ENCODE data around the gene PREX1. TPM values are rescaled to one million over a fixed set of nuclear protein-coding genes. Genes with fewer than 3 reads are reported as not detected.

The PREX1 gene
- total and polyA plus RNA-seq, 12 donors, result 10.1 to 85.1 (median 42.9) TPM

DNA sequence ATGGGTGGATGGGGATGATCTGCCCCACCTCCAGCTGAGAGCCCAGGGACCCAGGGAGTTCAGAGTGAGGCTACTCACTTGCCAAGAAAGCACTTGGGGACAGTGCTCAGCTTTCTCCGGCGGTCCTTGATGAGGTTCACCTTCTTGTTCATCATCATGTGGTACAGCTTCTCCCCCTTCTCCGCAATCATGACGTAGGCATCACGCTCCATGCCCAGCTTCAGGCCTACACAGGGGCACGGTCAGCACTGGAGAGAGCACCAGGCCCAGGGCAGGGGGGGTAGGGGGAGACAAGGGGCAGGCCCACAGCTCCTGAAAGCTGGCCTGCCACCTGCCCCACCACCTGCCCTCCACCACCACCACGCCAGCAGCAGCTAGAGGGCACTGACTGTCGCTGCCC is 139.2 kb downstream of the PREX1 start:
- peaks cover 0 to 5% of the 10 kb centered on the region in 2 donors for H3K36me3 ChIP-seq (replicated peaks in 1 of 2)
- no peaks in the 10 kb centered on the region for H3K9me3 ChIP-seq (replicated peaks in 1 of 3)
- no peak for DNase-seq
- H3K4me1 ChIP-seq (replicated peaks in 1 of 2), result peaks cover 20 to 39% of the 10 kb centered on the region in 2 donors
- H3K27me3 ChIP-seq, result no peaks in the 10 kb centered on the region
- intact Hi-C loops (cut with DNase I), result no loop called here
- no peak overlapping the region for H3K27ac ChIP-seq
- WGBS, 4 donors, result 95 to 98% (median 98%) methylated on average over 7 to 8 of the region's 8 CpGs
- TF ChIP-seq CTCF (IDR thresholded peaks at IDR 0.05) (no peak), POLR2A (IDR thresholded peaks at IDR 0.05) (no peak)
- H3K4me3 ChIP-seq, result no peak overlapping the region

DNA sequence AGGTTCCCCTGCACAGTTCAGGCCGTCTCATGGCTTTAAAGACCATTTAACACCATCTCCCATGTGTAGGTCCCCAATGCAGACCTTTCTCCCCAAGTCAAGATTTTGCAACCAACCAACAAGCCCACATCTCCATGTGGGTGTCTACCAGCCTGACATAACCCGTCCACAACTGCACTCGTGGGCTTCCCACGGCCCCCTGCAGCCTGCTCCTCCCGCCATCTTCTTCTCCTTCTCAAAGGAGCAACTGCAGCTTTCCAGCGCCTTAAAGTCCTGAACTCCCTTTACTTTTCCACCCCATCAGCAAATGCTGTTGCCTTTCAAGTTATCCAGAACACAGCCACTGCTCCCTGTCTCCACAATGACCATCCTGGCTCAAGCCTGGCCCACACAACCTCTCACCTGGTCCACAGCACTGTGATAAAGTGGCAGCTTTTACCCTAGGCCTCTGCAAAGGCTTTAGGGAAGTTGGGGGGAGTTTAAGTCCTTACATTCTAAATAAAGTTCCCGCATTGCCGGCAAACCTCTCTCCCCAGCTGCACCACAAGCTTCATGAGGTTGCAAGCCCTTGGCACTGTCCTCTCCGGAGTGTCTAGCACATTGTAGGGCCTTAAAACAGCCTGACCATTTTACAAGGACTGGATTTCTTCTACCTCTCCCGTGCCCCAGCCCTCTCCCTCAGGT is 140.5 kb downstream of the PREX1 start:
- Histone ChIP-seq H3K27me3 (no peaks in the 10 kb centered on the region), H3K4me3 (no peak overlapping the region), H3K36me3 (replicated peaks in 1 of 2) (peaks cover 0 to 6% of the 10 kb centered on the region in 2 donors), H3K4me1 (replicated peaks in 1 of 2) (peaks cover 33 to 52% of the 10 kb centered on the region in 2 donors), H3K9me3 (replicated peaks in 1 of 3) (no peaks in the 10 kb centered on the region), H3K27ac (peak overlapping the region in 1 of 5 donors; percentile 67)
- 83 to 92% (median 90%) methylated on average over 10 of the region's 10 CpGs for WGBS, 4 donors
- no peak for DNase-seq
- intact Hi-C loops (cut with DNase I), result no loop called here
- TF ChIP-seq CTCF (IDR thresholded peaks at IDR 0.05) (no peak), POLR2A (IDR thresholded peaks at IDR 0.05) (no peak)

GRCh38 chr20:48686238-48687116 is 141.3 kb downstream of the PREX1 start:
- H3K27ac ChIP-seq, result peak overlapping the region in 3 of 5 donors; percentile 28 to 67 (median 51)
- no peaks in the 10 kb centered on the region for H3K27me3 ChIP-seq
- TF ChIP-seq POLR2A (IDR thresholded peaks at IDR 0.05), result no peak
- TF ChIP-seq CTCF (IDR thresholded peaks at IDR 0.05), result no peak
- DNase-seq, result peak in 6 of 7 donors; percentile 48 to 68 (median 58)
- 54 to 59% (median 58%) methylated on average over 16 to 19 of the region's 19 CpGs for WGBS, 4 donors
- H3K9me3 ChIP-seq (replicated peaks in 1 of 3), result no peaks in the 10 kb centered on the region
- peaks cover 0 to 5% of the 10 kb centered on the region in 2 donors for H3K36me3 ChIP-seq (replicated peaks in 1 of 2)
- H3K4me3 ChIP-seq, result no peak overlapping the region
- H3K4me1 ChIP-seq (replicated peaks in 1 of 2), result peaks cover 40 to 59% of the 10 kb centered on the region in 2 donors
- intact Hi-C loops (cut with DNase I), result no loop called here

DNA sequence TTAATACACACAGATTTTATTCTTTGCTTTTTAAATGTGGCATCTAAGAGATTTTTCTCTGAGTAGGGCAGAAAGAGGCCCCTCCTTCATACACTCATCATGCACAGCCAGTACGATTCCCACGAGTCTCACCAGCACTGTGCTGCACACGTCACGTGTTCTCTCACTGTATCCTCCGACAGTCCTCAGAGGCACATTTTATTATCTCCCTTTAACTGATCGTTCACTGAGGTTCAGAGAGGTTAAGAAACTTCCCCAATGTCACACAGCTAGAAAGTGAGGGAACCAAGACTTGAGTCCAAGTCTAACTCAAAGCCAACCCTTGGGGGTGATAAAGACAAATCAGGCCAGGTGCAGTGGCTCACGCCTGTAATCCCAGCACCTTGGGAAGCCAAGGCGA is 142.5 kb downstream of the PREX1 start:
- H3K4me3 ChIP-seq, result no peak overlapping the region
- no peak for DNase-seq
- H3K27ac ChIP-seq, result peak overlapping the region in 1 of 5 donors; percentile 88
- peaks cover 40 to 69% of the 10 kb centered on the region in 2 donors for H3K4me1 ChIP-seq (replicated peaks in 1 of 2)
- no peaks in the 10 kb centered on the region for H3K9me3 ChIP-seq (replicated peaks in 1 of 3)
- H3K36me3 ChIP-seq (replicated peaks in 1 of 2), result peaks cover 0 to 14% of the 10 kb centered on the region in 2 donors
- intact Hi-C loops (cut with DNase I), result no loop called here
- TF ChIP-seq CTCF (IDR thresholded peaks at IDR 0.05) (no peak), POLR2A (IDR thresholded peaks at IDR 0.05) (no peak)
- no peaks in the 10 kb centered on the region for H3K27me3 ChIP-seq
- WGBS, 4 donors, result 75 to 85% (median 79%) methylated on average over 8 of the region's 8 CpGs

Measured in adrenal gland (tissue), 12 donors.